ENCODE results near the gene CMAS.

DNA sequence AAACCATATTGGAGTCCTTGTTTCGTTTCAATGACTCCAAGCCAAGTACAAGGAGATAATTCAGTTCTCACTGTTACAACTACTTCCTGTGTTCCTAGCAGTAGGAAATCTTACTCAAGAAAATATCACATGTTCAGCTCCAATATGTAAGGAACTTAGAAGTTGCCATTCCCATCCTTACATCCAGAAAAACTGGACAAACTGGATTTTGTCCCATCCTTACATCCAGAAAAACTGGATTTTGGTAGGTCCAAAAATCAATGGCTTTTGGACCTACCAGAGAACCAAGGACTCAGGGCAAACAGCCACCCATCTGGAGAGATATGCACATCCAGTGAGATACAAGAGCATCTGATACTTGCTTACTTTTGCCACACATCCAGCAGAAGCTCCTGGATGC is 23.8 kb downstream of the CMAS start:
- TF ChIP-seq, protein P1, sequence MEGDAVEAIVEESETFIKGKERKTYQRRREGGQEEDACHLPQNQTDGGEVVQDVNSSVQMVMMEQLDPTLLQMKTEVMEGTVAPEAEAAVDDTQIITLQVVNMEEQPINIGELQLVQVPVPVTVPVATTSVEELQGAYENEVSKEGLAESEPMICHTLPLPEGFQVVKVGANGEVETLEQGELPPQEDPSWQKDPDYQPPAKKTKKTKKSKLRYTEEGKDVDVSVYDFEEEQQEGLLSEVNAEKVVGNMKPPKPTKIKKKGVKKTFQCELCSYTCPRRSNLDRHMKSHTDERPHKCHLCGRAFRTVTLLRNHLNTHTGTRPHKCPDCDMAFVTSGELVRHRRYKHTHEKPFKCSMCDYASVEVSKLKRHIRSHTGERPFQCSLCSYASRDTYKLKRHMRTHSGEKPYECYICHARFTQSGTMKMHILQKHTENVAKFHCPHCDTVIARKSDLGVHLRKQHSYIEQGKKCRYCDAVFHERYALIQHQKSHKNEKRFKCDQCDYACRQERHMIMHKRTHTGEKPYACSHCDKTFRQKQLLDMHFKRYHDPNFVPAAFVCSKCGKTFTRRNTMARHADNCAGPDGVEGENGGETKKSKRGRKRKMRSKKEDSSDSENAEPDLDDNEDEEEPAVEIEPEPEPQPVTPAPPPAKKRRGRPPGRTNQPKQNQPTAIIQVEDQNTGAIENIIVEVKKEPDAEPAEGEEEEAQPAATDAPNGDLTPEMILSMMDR (IDR thresholded peaks at IDR 0.05; ENCODE audit: insufficient read depth, low read depth, low read length) = no peak
- TF ChIP-seq EZH2 (IDR thresholded peaks at IDR 0.05; ENCODE audit: insufficient read depth, low read length) = no peak

All from astrocyte (in vitro differentiated cells and primary cell).